Measurements from ENCODE around the gene CYP24A1. TPM values are rescaled to one million over a fixed set of nuclear protein-coding genes. Genes with fewer than 3 reads are reported as not detected.

CYP24A1 gene
- total RNA-seq, 3 donors from 2014 or later (not counting 1 experiment from before 2014, with no cell fraction given) = 0.12 TPM; not detected in 2

GRCh38 chr20:54193817-54194216, 20.0 kb upstream of the CYP24A1 start:
- H3K27me3 Mint-ChIP-seq (ENCODE audit: low read depth in 2 of 2) = peaks cover 7 to 8% of the 10 kb centered on the region in 2 donors
- H3K36me3 ChIP-seq (ENCODE audit: control insufficient read depth, insufficient read depth, low read length) = no peaks in the 10 kb centered on the region
- no peak for TF ChIP-seq CTCF (IDR thresholded peaks at IDR 0.05)
- H3K27me3 ChIP-seq (ENCODE audit: control insufficient read depth, insufficient read depth, low read length) = no peaks in the 10 kb centered on the region
- no peak overlapping the region for H3K4me3 ChIP-seq (ENCODE audit: low read length)
- no peaks in the 10 kb centered on the region for H3K4me1 Mint-ChIP-seq
- no peaks in the 10 kb centered on the region for H3K9me3 Mint-ChIP-seq
- H3K9me3 ChIP-seq (ENCODE audit: control insufficient read depth, insufficient read depth, low read length) = no peaks in the 10 kb centered on the region
- H3K27ac Mint-ChIP-seq = no peak overlapping the region
- no peak overlapping the region for H3K27ac ChIP-seq (ENCODE audit: low read length)
- H3K36me3 Mint-ChIP-seq = no peaks in the 10 kb centered on the region
- no peaks in the 10 kb centered on the region for H3K4me1 ChIP-seq (ENCODE audit: control insufficient read depth, insufficient read depth, low read length)
- intact Hi-C loops (cut with micrococcal nuclease) = loop anchor here (10.0 kb wide), 1 partner anchor 1949 kb away; no protein-coding TSS in a partner anchor
- H3K4me3 Mint-ChIP-seq = no peak overlapping the region
- WGBS (ENCODE audit: insufficient coverage) = 85% methylated on average over 5 of the region's 5 CpGs
- no peak for ATAC-seq
- no peak for DNase-seq

GRCh38 chr20:54190217-54190616, 16.4 kb upstream of the CYP24A1 start:
- Mint-ChIP-seq H3K9me3 (no peaks in the 10 kb centered on the region), H3K27me3 (ENCODE audit: low read depth in 2 of 2) (peaks cover 3 to 17% of the 10 kb centered on the region in 2 donors), H3K4me1 (no peaks in the 10 kb centered on the region), H3K4me3 (no peak overlapping the region), H3K27ac (no peak overlapping the region), H3K36me3 (no peaks in the 10 kb centered on the region)
- TF ChIP-seq CTCF (IDR thresholded peaks at IDR 0.05) = no peak
- Histone ChIP-seq H3K36me3 (ENCODE audit: control insufficient read depth, insufficient read depth, low read length) (no peaks in the 10 kb centered on the region), H3K27ac (ENCODE audit: low read length) (no peak overlapping the region), H3K27me3 (ENCODE audit: control insufficient read depth, insufficient read depth, low read length) (no peaks in the 10 kb centered on the region), H3K4me3 (ENCODE audit: low read length) (no peak overlapping the region), H3K9me3 (ENCODE audit: control insufficient read depth, insufficient read depth, low read length) (no peaks in the 10 kb centered on the region), H3K4me1 (ENCODE audit: control insufficient read depth, insufficient read depth, low read length) (no peaks in the 10 kb centered on the region)
- 98% methylated on average over 2 of the region's 2 CpGs for WGBS (ENCODE audit: insufficient coverage)
- no peak for DNase-seq
- ATAC-seq = no peak
- intact Hi-C loops (cut with micrococcal nuclease) = loop anchor here (10.0 kb wide), 1 partner anchor 1945 kb away; no protein-coding TSS in a partner anchor

DNA sequence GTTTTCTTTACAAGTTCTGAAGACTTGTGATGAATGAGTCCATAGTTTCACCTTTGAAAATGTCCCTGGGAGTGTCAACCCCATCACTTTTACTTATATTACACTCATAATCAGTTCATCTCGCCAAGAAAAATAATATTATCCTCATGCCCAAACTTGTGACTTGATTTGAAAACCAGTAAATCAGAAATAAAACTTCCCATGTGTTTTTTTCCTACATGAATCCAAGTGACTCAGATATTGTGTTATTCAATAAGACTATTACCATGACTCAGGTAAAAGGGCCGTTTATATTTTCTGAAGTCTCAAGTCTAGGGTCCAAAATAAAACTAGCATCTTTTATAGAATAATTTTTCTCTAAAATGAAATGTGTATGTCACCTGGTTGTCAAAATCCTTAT, 15.8 kb upstream of the CYP24A1 start:
- 20% methylated on average over 1 of the region's 2 CpGs for WGBS (ENCODE audit: insufficient coverage)
- no peaks in the 10 kb centered on the region for H3K4me1 ChIP-seq (ENCODE audit: control insufficient read depth, insufficient read depth, low read length)
- intact Hi-C loops (cut with micrococcal nuclease) = loop anchor here (10.0 kb wide), 1 partner anchor 1945 kb away; no protein-coding TSS in a partner anchor
- H3K9me3 Mint-ChIP-seq = no peaks in the 10 kb centered on the region
- TF ChIP-seq CTCF (IDR thresholded peaks at IDR 0.05) = no peak
- H3K27ac Mint-ChIP-seq = no peak overlapping the region
- DNase-seq = no peak
- H3K27me3 Mint-ChIP-seq (ENCODE audit: low read depth in 2 of 2) = peaks cover 3 to 21% of the 10 kb centered on the region in 2 donors
- H3K27me3 ChIP-seq (ENCODE audit: control insufficient read depth, insufficient read depth, low read length) = peaks cover under 1% of the 10 kb centered on the region
- no peak overlapping the region for H3K4me3 Mint-ChIP-seq
- H3K36me3 ChIP-seq (ENCODE audit: control insufficient read depth, insufficient read depth, low read length) = no peaks in the 10 kb centered on the region
- no peaks in the 10 kb centered on the region for H3K36me3 Mint-ChIP-seq
- H3K4me1 Mint-ChIP-seq = no peaks in the 10 kb centered on the region
- no peak for ATAC-seq
- no peak overlapping the region for H3K27ac ChIP-seq (ENCODE audit: low read length)
- H3K9me3 ChIP-seq (ENCODE audit: control insufficient read depth, insufficient read depth, low read length) = no peaks in the 10 kb centered on the region
- H3K4me3 ChIP-seq (ENCODE audit: low read length) = no peak overlapping the region

Measured in natural killer cell (primary cell).